BE2C (cell line): Measurements from ENCODE around the gene ARHGAP42.

Experiments
- DNase-seq: peaks from one replicate; pipeline ENCODE4 v3.0.0-alpha.2; 2020
- H3K27me3 ChIP-seq: fragments of 250-450 bp; sonication (Bioruptor Pico); 2 replicates; pipeline ENCODE4 v1.5.1; 2020; ENCODE audit warnings: mild to moderate bottlenecking
- H3K36me3 ChIP-seq: fragments of 250-450 bp; sonication (Bioruptor Pico); 2 replicates; pipeline ENCODE4 v1.5.1; 2020; ENCODE audit warnings: mild to moderate bottlenecking
- H3K4me1 ChIP-seq: fragments of 250-450 bp; sonication (Bioruptor Pico); 2 replicates; pipeline ENCODE4 v1.5.1; 2020
- H3K4me3 ChIP-seq: 2 replicates; pipeline ENCODE4 v1.5.1; 2011; ENCODE audit warnings: low read depth, low read length
- H3K9me3 ChIP-seq: fragments of 250-450 bp; sonication (Bioruptor Pico); 2 replicates; pipeline ENCODE4 v1.5.1; 2020
- CTCF ChIP-seq: IDR thresholded peaks from 2 replicates; pipeline ENCODE4 v1.5.1; 2012; ENCODE audit warnings: mild to moderate bottlenecking, low read depth, low read length

Gene ARHGAP42

GRCh38 chr11:100932474-100933100 is 245.5 kb downstream of the ARHGAP42 start:
- peak; percentile 51 for TF ChIP-seq CTCF
- H3K4me1 ChIP-seq, result peaks cover 3% of the 10 kb centered on the region
- H3K9me3 ChIP-seq, result no peaks in the 10 kb centered on the region

DNA sequence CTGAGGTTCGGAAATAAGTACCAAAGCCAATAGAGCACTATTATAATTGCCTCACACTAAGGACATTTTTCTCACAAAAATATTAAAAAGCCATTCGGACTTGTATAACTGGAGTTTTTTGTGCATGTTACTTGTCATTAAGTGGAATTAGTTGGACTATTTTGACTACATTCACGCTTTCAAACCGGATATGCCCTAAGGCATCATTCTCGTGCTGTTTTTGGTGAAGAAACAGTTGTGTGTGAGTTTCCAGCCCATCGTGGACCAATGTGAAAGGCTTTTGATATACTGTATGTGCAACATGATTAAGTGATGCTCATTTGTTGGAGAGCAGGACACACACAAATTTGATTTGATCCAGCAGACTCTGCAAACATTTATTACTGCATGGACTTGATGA is 249.7 kb downstream of the ARHGAP42 start:
- TF ChIP-seq CTCF, result no peak
- Histone ChIP-seq H3K36me3 (no peaks in the 10 kb centered on the region), H3K4me3 (no peak overlapping the region), H3K27me3 (no peaks in the 10 kb centered on the region), H3K9me3 (no peaks in the 10 kb centered on the region), H3K4me1 (no peaks in the 10 kb centered on the region; the same call in 1 of the 2 replicates)
- no peak for DNase-seq

More at GRCh38 chr11:100932474-100933100, 245.5 kb downstream of the ARHGAP42 start:
- DNase-seq, result no peak
- Histone ChIP-seq H3K36me3 (no peaks in the 10 kb centered on the region), H3K27me3 (no peaks in the 10 kb centered on the region), H3K4me3 (no peak overlapping the region)

DNA sequence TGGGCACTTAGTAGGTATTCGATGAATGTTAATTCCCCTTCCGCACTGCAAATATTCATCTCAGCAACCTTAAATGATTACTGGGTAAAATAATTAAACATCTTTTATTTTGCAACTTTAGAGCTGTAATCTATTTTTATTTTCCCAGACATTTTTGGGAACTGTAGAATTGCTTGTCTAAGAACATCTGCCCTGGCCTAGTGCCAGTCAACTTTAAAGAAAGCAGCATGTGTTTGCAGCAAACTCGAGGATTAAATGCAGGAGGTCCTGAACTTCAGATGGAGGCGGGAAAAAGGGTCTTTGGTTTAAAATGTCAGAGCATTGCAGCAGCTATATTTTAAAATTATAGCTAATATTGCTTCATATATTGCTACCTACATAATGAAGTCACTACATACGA is 252.5 kb downstream of the ARHGAP42 start:
- no peaks in the 10 kb centered on the region for H3K9me3 ChIP-seq
- no peaks in the 10 kb centered on the region for H3K27me3 ChIP-seq
- no peak for TF ChIP-seq CTCF
- no peaks in the 10 kb centered on the region; the same call in 1 of the 2 replicates for H3K4me1 ChIP-seq
- H3K4me3 ChIP-seq, result no peak overlapping the region
- DNase-seq, result no peak
- H3K36me3 ChIP-seq, result no peaks in the 10 kb centered on the region

GRCh38 chr11:100940111-100940510 is 253.0 kb downstream of the ARHGAP42 start:
- Histone ChIP-seq H3K36me3 (no peaks in the 10 kb centered on the region), H3K4me1 (no peaks in the 10 kb centered on the region; the same call in 1 of the 2 replicates), H3K4me3 (no peak overlapping the region), H3K9me3 (no peaks in the 10 kb centered on the region), H3K27me3 (no peaks in the 10 kb centered on the region)
- no peak for TF ChIP-seq CTCF
- DNase-seq, result no peak

GRCh38 chr11:100941033-100941432 is 253.9 kb downstream of the ARHGAP42 start:
- Histone ChIP-seq H3K4me1 (no peaks in the 10 kb centered on the region; the same call in 1 of the 2 replicates), H3K36me3 (no peaks in the 10 kb centered on the region), H3K27me3 (no peaks in the 10 kb centered on the region), H3K4me3 (no peak overlapping the region), H3K9me3 (no peaks in the 10 kb centered on the region)
- no peak for DNase-seq
- no peak for TF ChIP-seq CTCF

- no peaks in the 10 kb centered on the region; the same call in 1 of the 2 replicates for H3K4me1 ChIP-seq
- no peaks in the 10 kb centered on the region for H3K9me3 ChIP-seq
- H3K4me3 ChIP-seq, result no peak overlapping the region
- TF ChIP-seq CTCF, result no peak
- no peaks in the 10 kb centered on the region for H3K36me3 ChIP-seq
- H3K27me3 ChIP-seq, result no peaks in the 10 kb centered on the region
- DNase-seq, result peak; percentile 10
Measured at GRCh38 chr11:100942016-100942415, 254.9 kb downstream of the ARHGAP42 start.
